ENCODE measurements around the gene ZNF592.

Gene ZNF592

GRCh38 chr15:84748274-84749110 lies at the start of gene ZNF592:
ZNF592 (plus strand) TSS chr15:84748592; CDS start chr15:84782676, 34,084 bp downstream.
- Mint-ChIP-seq H3K4me1 (ENCODE audit: low read depth) (peaks cover 66% of the 10 kb centered on the region), H3K4me3 (peak within 1 kb of the TSS; percentile 98), H3K27me3 (no peaks in the 10 kb centered on the region), H3K9me3 (ENCODE audit: low read depth) (no peaks in the 10 kb centered on the region), H3K27ac (peak within 1 kb of the TSS; percentile 98), H3K36me3 (peaks cover 5% of the 10 kb centered on the region)

- Mint-ChIP-seq H3K9me3 (ENCODE audit: low read depth) (no peaks in the 10 kb centered on the region), H3K4me3 (peak overlapping the region; percentile 1), H3K36me3 (peaks cover 8% of the 10 kb centered on the region), H3K4me1 (ENCODE audit: low read depth) (peaks cover 64% of the 10 kb centered on the region), H3K27me3 (no peaks in the 10 kb centered on the region), H3K27ac (peak overlapping the region; percentile 82)
Measured at GRCh38 chr15:84699538-84700191, 48.7 kb upstream of the ZNF592 start.

- H3K36me3 Mint-ChIP-seq = peaks cover 10% of the 10 kb centered on the region
- peaks cover 63% of the 10 kb centered on the region for H3K4me1 Mint-ChIP-seq (ENCODE audit: low read depth)
Measured at GRCh38 chr15:84702961-84703482, 45.4 kb upstream of the ZNF592 start.

GRCh38 chr15:84703808-84704207 lies 44.6 kb upstream of the ZNF592 start:
- Mint-ChIP-seq H3K36me3 (peaks cover 10% of the 10 kb centered on the region), H3K9me3 (ENCODE audit: low read depth) (no peaks in the 10 kb centered on the region), H3K4me3 (no peak overlapping the region), H3K27me3 (no peaks in the 10 kb centered on the region), H3K27ac (peak overlapping the region; percentile 72), H3K4me1 (ENCODE audit: low read depth) (peaks cover 64% of the 10 kb centered on the region)

More at GRCh38 chr15:84702961-84703482, 45.4 kb upstream of the ZNF592 start:
- Mint-ChIP-seq H3K27ac (peak overlapping the region; percentile 72), H3K4me3 (peak overlapping the region; percentile 15), H3K27me3 (no peaks in the 10 kb centered on the region), H3K9me3 (ENCODE audit: low read depth) (no peaks in the 10 kb centered on the region)

- Mint-ChIP-seq H3K27ac (peak overlapping the region; percentile 47), H3K36me3 (peaks cover 2% of the 10 kb centered on the region), H3K9me3 (ENCODE audit: low read depth) (no peaks in the 10 kb centered on the region), H3K4me3 (peak overlapping the region; percentile 99), H3K27me3 (no peaks in the 10 kb centered on the region), H3K4me1 (ENCODE audit: low read depth) (peaks cover 43% of the 10 kb centered on the region)
Measured at GRCh38 chr15:84714372-84714771, 34.0 kb upstream of the ZNF592 start.

GRCh38 chr15:84714821-84715220 lies 33.6 kb upstream of the ZNF592 start:
- Mint-ChIP-seq H3K4me1 (ENCODE audit: low read depth) (peaks cover 46% of the 10 kb centered on the region), H3K4me3 (peak overlapping the region; percentile 99)

GRCh38 chr15:84715441-84716035 lies 32.9 kb upstream of the ZNF592 start:
- peak overlapping the region; percentile 98 for H3K27ac Mint-ChIP-seq
- peaks cover 2% of the 10 kb centered on the region for H3K36me3 Mint-ChIP-seq
- H3K27me3 Mint-ChIP-seq = no peaks in the 10 kb centered on the region
- peaks cover 47% of the 10 kb centered on the region for H3K4me1 Mint-ChIP-seq (ENCODE audit: low read depth)
- no peaks in the 10 kb centered on the region for H3K9me3 Mint-ChIP-seq (ENCODE audit: low read depth)
- H3K4me3 Mint-ChIP-seq = peak overlapping the region; percentile 99

More at GRCh38 chr15:84714821-84715220, 33.6 kb upstream of the ZNF592 start:
- Mint-ChIP-seq H3K9me3 (ENCODE audit: low read depth) (no peaks in the 10 kb centered on the region), H3K27me3 (no peaks in the 10 kb centered on the region), H3K27ac (peak overlapping the region; percentile 98), H3K36me3 (peaks cover 2% of the 10 kb centered on the region)

- Mint-ChIP-seq H3K9me3 (ENCODE audit: low read depth) (no peaks in the 10 kb centered on the region), H3K4me3 (peak within 1 kb of the TSS; percentile 99), H3K4me1 (ENCODE audit: low read depth) (peaks cover 52% of the 10 kb centered on the region)
Measured at GRCh38 chr15:84716036-84716732, 32.2 kb upstream of the ZNF592 start, which contains the start of gene SEC11A. SEC11A (minus strand) TSS chr15:84716139; CDS start chr15:84716075, 64 bp downstream.

GRCh38 chr15:84721371-84721770 lies 27.0 kb upstream of the ZNF592 start:
- H3K36me3 Mint-ChIP-seq = no peaks in the 10 kb centered on the region
- peaks cover 53% of the 10 kb centered on the region for H3K4me1 Mint-ChIP-seq (ENCODE audit: low read depth)
- H3K27ac Mint-ChIP-seq = peak overlapping the region; percentile 78
- no peaks in the 10 kb centered on the region for H3K27me3 Mint-ChIP-seq
- H3K4me3 Mint-ChIP-seq = peak overlapping the region; percentile 35
- no peaks in the 10 kb centered on the region for H3K9me3 Mint-ChIP-seq (ENCODE audit: low read depth)

More at GRCh38 chr15:84716036-84716732, 32.2 kb upstream of the ZNF592 start, which contains the start of gene SEC11A:
- Mint-ChIP-seq H3K27me3 (no peaks in the 10 kb centered on the region), H3K27ac (peak within 1 kb of the TSS; percentile 98), H3K36me3 (peaks cover 2% of the 10 kb centered on the region)

GRCh38 chr15:84722628-84723027 lies 25.8 kb upstream of the ZNF592 start:
- Mint-ChIP-seq H3K27ac (no peak overlapping the region), H3K27me3 (no peaks in the 10 kb centered on the region), H3K4me3 (no peak overlapping the region), H3K9me3 (ENCODE audit: low read depth) (no peaks in the 10 kb centered on the region), H3K36me3 (no peaks in the 10 kb centered on the region), H3K4me1 (ENCODE audit: low read depth) (peaks cover 47% of the 10 kb centered on the region)

- Mint-ChIP-seq H3K9me3 (ENCODE audit: low read depth) (no peaks in the 10 kb centered on the region), H3K4me1 (ENCODE audit: low read depth) (peaks cover 43% of the 10 kb centered on the region), H3K4me3 (peak overlapping the region; percentile 24), H3K27ac (peak overlapping the region; percentile 86), H3K36me3 (no peaks in the 10 kb centered on the region), H3K27me3 (no peaks in the 10 kb centered on the region)
Measured at GRCh38 chr15:84725001-84725491, 23.3 kb upstream of the ZNF592 start.

GRCh38 chr15:84727429-84727828 lies 21.0 kb upstream of the ZNF592 start:
- H3K27ac Mint-ChIP-seq = no peak overlapping the region
- H3K36me3 Mint-ChIP-seq = no peaks in the 10 kb centered on the region
- peaks cover 34% of the 10 kb centered on the region for H3K4me1 Mint-ChIP-seq (ENCODE audit: low read depth)
- no peaks in the 10 kb centered on the region for H3K9me3 Mint-ChIP-seq (ENCODE audit: low read depth)
- no peak overlapping the region for H3K4me3 Mint-ChIP-seq
- H3K27me3 Mint-ChIP-seq = no peaks in the 10 kb centered on the region

GRCh38 chr15:84731774-84732173 lies 16.6 kb upstream of the ZNF592 start:
- Mint-ChIP-seq H3K4me1 (ENCODE audit: low read depth) (peaks cover 49% of the 10 kb centered on the region), H3K27ac (peak overlapping the region; percentile 50), H3K36me3 (no peaks in the 10 kb centered on the region), H3K9me3 (ENCODE audit: low read depth) (no peaks in the 10 kb centered on the region), H3K4me3 (no peak overlapping the region), H3K27me3 (no peaks in the 10 kb centered on the region)

Measured in activated naive CD8-positive, alpha-beta T cell (primary cell).